HG03045 (cell line): ENCODE data around the gene CSNK1D.

Experiments used
- ATAC-seq: cut with Tn5 transposase; IDR thresholded peaks from one replicate; pipeline ENCODE4 v1.9.1; 2021; ENCODE audit warnings: mild to moderate bottlenecking, moderate library complexity; ENCODE audit not compliant: unreplicated experiment

CSNK1D gene

DNA sequence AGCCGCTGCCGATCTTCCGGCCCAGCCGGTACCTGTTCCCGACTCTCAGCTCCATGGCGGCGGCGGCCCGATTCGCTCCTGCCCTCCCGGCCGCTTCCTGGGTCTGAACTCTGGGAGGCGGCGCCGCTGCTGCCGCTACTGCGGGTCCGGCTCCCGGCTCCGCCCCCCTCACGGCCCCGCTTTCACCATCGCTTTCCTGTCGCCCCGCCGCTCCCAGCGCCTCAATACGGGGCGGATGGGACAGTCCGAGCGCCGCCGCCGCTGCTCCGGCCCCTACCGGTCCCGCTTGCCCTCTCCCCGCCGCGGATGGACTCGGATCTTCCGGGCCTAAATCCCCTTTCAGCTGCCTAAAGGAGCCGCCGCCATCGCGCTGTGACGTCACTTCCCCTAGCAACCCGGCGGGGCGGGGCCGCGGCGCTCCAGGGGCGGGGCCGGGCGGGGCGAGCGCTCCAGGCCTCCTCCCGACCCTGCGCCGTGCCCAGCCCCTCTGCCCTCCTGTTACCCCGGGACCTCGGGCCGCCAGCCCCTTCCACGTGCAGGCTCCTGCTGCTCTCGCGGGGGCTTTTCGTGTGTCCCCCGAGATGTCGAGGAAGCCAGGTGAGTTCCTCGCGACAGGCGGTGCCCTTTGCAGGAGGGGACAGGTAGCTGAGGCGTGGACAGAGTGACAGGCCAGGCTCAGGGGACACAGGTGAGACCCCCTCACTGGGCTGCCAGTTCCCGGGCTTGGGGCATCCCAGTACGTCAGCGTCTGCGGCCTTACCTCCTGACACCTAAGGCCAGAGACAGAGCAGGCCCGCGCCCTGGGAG, at the start of gene CSNK1D:
Gene CSNK1D, minus strand, starts transcription at position 374 of the 807 bp plus-strand sequence. Its CDS starts 319 bp downstream, at position 55.
- peak; percentile 66 for ATAC-seq

DNA sequence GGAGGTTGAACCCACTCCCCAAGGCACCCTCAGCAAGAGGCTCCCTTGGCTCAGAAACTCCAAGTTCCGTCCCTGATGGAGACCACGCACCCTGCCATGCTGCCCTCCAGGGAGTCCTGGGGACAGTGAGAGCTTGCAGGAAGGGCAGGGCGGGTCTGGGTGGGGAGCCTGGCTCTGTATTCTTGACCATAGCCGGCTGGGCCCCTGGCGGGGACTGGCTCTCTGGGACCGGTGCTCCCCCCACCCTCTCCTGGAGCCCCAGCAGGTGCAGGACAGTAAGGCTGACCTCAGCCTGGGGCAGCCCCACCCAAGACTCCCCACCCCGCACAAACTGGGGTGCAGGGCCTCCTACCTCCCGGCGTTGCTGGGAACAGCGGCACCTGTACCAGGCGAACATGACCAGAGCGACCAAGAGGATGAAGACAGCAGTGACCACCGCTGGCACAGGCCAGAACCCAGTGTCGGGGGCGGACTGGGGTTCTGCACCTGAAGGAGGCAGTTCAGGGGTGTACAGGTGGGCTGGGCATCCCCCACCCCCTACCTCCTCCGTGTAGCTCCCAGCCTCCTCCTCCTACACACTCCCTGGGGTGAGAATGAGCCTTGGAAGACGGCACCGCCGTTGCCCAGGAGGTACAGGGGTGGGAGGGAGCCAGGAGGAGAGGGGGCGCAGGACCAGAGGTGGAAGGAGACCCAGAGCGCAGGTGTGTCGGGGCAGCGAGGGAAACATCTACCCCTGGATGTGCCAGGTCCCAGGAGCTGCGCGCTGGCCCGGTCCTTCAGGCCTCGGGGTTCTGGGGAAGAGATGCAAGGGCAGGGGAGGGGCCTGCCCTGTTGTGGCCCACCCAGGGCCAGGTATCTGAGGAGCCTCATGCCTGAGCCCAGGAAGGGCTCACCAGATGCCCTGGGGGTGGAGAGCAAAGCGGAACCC, 49.3 kb upstream of the CSNK1D start:
- ATAC-seq, result no peak

DNA sequence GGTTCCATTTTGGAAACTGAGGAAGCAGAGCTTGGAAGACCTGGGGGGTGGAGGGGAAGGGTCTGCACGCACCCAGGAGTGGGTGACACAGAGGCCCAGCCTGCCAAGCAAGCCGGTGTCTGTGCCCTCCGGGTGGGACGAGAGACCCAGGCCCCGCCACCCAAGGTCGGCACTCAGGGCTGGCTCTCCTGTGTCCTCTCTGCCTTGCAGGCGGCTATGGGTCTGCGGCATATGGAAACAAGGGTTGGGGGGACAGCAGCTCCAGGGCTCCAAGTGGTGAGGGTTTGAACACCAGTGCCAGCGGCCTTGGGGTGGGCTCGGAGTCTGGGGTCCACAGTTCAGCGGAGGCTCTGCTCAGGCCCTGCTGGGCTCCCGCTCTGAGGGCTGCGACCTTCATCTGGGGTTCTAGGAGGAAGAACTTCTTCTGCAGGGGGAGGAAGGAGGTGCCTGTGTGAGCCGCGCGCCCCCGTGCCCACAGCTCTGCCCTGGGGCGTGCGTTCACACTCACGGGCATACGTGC, 48.5 kb upstream of the CSNK1D start:
- ATAC-seq, result no peak

GRCh38 chr17:82320956-82321927, 47.7 kb upstream of the CSNK1D start:
- ATAC-seq, result no peak

- no peak for ATAC-seq
Measured at GRCh38 chr17:82320140-82320840, 46.8 kb upstream of the CSNK1D start.

- no peak for ATAC-seq
Measured at GRCh38 chr17:82319619-82320062, 46.1 kb upstream of the CSNK1D start.

DNA sequence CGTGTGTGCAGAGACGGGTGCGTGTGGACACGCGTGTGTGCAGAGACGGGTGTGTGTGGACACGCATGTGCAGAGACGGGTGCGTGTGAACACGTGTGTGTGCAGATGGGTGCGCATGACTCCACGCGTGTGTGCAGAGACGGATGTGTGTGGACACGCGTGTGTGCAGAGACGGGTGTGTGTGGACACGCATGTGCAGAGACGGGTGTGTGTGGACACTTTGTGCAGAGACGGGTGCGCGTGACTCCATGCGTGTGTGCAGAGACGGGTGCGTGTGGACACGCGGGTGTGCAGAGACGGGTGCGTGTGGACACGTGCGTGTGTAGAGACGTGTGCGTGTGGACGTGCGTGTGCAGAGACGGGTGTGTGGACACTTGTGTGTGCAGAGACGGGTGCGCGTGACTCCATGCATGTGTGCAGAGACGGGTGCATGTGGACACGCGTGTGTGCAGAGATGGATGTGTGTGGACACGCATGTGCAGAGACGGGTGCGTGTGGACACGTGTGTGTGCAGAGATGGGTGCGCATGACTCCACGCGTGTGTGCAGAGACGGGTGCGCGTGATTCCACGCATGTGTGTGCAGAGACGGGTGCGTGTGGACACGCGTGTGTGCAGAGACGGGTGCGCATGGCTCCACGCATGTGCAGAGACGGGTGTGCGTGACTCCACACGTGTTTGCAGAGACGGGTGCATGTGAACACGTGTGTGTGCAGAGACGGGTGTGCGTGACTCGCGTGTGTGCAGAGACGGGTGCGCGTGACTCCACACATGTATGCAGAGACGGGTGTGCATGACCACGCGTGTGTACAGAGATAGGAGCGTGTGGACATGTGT, 45.5 kb upstream of the CSNK1D start:
- no peak for ATAC-seq

DNA sequence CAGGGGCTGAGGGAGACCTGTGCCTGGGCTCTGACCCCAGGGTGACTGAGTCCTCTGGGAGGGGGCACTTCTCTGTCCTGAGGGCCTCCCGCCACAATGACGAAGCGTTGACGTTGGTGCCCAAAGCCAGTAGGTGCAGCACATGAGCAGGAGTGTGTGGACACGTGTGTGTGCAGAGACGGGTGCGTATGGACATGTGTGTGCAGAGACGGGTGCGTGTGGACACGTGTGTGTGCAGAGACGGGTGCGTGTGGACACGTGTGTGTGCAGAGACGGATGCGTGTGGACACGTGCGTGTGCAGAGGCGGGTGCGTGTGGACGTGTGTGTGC, 44.6 kb upstream of the CSNK1D start:
- ATAC-seq, result no peak

GRCh38 chr17:82317394-82318168, 44.1 kb upstream of the CSNK1D start, which contains the start of gene CD7:
Gene CD7 (minus strand): TSS chr17:82317608. CDS start chr17:82317495, 113 bp downstream.
- ATAC-seq, result no peak

DNA sequence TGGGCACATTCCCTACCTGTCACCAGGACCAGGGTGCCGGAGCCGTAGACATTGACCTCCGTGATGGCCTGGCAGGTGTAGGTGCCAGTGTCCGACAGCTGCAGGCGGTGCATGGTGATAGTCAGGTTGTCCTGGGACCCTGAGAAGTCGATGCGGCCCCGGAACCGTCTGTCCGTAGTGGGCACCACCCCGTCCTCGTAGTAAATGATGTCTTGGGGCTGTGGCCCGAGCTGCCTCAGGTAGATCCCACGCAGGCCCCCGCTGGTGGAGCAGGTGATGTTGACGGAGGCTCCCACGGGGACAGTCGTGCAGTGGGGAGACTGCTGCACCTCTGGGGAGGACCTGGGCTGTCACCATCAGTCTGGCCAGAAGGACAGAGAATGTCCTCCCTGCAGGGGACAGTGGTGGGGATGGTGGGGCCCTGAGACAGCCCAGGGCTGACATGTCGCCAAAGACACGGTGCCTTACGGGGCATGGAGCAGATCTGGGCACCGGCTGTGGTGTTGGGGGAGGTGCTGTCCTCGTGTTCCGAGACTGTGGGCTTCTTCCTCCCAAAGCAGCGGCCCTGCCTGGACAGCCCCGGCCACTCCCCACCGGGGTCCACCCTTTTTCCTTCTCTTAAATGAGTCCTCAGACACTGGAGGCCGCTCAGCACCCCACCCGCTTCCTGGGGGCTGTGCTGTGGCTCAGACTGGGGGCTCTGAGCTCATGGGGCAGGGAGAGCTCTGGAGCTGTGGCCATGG, 43.3 kb upstream of the CSNK1D start:
- ATAC-seq, result no peak

DNA sequence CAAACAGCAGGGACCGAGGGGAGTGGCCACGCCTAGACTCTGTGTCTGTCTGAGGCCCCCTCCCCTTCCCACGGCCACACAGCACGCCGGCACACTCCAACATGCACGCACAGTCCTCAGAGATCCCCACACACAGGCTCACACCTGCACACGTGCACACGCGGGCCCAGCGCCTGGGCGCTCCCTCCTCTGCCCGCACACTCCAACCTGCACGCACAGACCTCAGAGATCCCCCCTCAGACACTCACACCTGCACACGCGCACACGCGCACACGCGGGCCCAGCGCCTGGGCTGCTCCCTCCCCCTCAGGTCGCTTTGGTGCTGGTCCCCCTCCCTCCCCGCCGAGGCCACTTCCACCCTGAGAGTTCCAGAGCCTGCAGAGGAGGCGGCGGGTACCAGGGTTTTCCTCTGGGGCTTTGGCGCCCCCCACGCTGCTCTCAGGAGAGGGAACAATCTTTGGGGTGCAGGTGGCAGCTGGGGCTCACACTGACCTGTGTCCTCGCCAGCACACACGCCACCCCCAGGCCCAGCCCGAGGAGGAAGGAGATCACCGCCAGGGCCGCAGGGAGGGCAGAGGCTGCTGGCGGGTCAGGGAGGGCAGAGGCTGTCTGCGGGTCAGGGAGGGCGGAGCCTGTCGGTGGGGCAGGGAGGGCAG, 42.3 kb upstream of the CSNK1D start:
- no peak for ATAC-seq

DNA sequence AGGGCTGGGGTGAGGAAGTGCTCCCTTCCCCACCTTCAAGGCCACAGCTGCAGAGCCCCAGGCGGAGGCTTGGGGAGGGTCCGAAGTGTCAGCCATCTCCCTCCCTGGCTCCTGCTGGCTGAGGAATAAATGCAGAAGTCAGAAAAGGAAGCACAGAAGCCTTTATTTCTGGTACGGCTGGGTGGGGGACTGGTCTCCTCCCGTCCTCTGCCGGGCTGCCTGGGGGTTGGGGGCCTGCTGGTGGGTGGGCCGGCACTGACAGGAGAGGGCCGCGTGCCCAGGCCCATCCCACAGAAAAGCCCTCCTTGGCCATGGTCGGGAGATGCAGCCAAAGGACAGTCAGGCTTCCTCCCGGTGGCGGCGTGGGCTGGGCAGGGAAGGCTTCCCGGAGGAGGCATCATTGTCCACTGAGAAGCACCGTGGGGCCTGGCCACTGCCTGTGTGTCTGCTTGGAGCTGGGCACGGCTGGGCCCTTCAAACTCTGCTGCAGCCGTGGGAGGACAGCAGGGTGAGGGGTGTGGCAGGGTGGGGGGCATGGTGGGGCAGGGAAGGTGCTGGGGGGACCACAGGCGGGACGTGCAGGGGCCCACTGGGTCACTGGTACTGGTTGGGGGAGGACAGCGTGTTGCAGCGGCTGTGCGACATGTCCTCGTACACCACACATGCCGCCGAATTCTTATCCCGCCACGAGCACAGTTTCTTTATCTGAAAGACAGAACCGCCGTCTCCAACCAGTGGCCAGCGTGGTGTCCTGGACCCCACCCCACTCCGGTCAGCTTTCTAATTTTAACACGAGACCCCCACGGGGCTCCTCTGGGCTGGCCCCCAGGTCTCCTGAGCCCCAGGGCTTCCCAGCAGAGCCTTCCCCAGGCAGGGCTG, 41.5 kb upstream of the CSNK1D start:
- no peak for ATAC-seq

DNA sequence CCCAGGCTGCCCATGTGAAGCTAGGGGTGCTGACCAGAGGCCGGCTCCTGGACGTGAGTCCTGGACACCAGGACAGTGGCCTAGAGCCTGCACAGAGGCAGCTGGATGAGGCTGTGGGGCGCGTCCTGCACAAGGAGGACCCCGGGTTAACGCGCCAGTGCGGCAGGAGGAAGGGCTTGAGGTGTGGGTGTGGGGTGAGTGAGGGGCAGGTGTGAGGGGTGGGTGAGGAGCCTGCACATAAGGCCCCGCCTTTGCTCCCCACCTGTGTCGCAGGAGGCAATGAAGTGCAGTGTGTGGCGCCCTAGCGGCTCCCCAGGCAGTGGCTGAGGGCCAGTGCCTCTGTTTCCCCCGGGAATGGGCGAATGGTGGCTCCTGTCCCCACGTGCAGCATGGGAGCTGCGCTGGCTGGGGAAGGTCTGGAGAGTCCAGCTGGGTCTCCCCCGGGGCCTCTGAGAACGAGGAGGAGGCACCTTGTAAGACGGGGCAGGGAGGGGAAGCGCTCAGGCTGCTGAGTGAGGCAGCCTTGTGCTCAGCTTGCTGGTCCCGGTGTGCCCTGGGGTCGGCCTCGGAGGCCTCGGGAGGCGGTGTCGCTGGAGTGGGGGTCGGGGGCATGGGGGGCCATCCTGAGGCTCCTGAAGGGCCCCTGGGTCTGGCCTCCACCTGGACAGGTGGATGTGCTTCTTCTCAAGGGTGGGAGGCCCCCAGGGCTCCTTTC, 40.7 kb upstream of the CSNK1D start:
- ATAC-seq, result no peak

GRCh38 chr17:82313195-82314011, 39.9 kb upstream of the CSNK1D start:
- no peak for ATAC-seq
